ENCODE results near the gene ACOT2.

GRCh38 chr14:73613046-73613383 is 44.0 kb downstream of the ACOT2 start:
- TF ChIP-seq EZH2phosphoT487 (IDR thresholded peaks at IDR 0.05; ENCODE audit: borderline replicate concordance, low read length), result 0 out of 2 replicates have a peak, but pooled peaks have one; percentile 51
- TF ChIP-seq CTCF (IDR thresholded peaks at IDR 0.05; ENCODE audit: low read depth, low read length, poor library complexity, severe bottlenecking), result no peak

Measured in DOHH2 (cell line).